Amniotic epithelial cell (primary cell): Measurements from ENCODE around the gene CBX8.

ENCODE experiments used
- DNase-seq: peaks from one replicate; pipeline ENCODE4 v3.0.0-alpha.2; 2010; ENCODE audit warnings: low read depth

CBX8 gene

DNA sequence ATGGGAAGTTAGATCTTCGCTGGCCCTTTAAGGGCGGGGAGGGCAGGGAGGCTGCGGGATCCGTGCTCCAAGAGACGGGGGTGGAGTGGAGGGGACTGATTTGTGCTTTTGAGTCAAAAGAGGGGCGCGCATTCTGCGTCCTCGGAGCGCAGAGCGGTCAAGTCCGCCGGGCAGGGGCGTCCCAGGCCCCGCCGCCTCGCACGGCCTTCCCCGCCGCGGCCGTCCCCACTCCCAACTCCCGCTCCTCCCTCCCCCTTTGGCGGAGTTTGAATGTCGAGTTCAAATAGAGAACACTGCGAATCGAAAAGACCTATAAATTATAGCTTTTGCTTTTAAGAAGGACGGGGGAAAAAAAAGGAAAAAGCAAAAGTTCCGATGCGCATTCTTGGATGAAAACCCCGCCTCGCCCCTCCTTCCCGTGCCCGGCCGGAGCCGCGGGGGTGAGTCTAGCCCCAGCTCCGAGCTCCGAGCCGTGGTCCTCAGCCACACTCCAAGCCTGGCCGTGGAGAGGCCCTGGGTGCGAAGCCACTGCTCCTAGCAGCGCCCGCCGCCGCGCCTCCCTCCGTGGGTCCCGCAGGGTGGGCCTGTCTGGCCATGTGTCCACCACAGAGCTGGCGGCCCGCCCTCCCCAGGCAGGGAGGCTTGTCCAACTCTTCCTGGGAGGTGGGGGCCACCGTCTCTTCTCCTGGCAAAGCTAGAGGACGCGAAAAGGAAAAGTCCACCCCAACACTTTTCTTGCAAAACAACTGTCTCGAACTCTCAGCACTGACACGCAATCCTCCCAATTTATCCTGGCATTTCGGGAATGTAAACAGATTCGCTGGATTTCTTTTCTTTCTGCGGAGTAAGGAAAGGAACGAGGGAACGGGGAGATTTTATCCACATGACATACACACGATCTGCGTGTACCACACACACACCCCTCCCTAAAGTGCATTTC, 3.6 kb downstream of the CBX8 start:
- DNase-seq: peak; percentile 90

DNA sequence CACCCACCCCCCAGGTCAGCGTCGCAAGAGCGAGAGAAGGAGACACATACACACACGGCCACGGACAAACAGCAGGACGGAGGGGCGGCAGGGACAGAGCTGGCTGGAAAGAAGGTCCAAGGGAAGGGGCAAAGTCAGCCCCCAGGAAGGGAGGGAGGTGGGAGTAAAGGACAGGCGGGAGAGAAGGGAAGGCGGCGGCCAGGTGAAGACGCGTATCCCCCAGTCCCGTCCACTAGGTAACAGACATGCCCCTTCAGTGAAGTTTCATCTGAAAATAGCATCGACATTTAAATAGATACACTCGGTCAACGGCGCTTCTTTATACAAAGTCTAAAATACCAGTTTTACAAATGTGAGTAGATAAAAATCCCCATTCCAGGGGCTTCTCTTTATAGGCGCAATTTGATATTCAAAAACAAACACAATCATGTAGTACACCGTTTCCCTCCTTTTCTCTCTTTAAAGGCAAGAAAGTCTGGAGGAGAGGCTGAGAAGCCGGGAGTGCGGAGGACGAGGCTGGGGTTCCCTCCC, 4.5 kb downstream of the CBX8 start:
- DNase-seq: no peak

DNA sequence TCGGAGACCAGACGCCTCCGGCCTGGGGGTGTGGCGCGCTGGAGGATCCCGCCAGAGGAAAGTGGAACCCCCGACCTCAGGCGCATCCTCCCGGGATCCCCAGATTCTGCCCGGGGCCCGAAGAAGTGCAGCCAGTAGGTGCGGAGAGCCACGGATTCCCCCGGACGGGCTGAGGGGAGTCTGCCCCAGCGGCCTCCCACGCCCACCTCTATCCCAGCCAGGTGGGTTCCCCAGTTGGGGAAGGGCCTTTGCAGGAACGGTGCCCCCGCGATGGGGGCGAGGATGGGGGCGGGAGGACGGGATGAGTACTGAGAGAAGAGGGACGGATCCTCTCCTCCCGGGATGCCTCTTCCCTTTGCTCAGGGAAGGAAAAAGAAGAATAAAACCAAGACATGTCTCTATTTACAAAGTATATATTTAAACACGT, 5.1 kb downstream of the CBX8 start:
- DNase-seq: no peak

DNA sequence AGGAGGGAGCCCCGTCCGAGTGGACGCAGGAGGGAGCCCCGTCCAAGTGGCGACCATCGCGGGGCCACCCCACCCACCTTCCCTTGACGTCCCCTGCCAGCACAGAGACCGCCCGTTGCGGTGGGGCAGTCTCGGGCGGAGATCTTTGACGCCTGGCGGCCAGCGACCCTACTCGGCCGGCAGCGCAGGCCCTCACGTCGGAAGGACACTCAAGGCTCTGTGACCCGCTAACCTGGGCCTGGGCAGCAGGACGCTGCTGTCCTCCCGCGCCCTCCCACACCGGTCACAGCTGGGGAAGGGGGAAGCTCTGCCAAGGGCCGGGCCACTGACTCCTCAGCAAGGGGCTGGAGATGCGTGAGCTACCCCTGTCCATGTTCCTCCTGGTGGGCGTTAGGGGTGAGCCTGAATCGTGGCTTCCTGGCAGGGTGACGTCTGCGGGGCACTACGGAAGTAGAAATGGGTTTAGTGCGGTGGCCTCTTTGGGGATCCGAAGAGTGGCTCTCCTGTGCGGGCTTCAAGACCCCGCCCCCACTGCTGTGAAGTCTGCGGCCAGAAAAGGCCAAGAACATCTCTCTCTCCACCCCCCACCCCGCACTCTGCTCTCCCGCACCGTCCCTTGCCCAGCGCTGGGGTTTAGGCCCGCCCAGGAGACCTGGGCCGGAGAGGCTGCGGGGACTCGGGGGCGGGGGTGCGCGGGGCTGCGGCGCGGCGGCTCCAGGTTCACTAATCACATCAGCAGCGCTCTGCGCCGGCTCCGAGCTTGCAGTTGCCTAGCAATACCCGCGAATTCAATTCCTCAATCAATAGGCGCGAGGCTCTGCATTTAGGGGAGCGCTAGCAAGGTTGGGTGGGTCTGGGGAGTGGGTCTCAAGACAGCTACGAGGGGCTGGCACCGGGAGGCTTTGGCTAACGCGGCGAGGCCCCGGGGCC, 5.8 kb downstream of the CBX8 start:
- no peak for DNase-seq

DNA sequence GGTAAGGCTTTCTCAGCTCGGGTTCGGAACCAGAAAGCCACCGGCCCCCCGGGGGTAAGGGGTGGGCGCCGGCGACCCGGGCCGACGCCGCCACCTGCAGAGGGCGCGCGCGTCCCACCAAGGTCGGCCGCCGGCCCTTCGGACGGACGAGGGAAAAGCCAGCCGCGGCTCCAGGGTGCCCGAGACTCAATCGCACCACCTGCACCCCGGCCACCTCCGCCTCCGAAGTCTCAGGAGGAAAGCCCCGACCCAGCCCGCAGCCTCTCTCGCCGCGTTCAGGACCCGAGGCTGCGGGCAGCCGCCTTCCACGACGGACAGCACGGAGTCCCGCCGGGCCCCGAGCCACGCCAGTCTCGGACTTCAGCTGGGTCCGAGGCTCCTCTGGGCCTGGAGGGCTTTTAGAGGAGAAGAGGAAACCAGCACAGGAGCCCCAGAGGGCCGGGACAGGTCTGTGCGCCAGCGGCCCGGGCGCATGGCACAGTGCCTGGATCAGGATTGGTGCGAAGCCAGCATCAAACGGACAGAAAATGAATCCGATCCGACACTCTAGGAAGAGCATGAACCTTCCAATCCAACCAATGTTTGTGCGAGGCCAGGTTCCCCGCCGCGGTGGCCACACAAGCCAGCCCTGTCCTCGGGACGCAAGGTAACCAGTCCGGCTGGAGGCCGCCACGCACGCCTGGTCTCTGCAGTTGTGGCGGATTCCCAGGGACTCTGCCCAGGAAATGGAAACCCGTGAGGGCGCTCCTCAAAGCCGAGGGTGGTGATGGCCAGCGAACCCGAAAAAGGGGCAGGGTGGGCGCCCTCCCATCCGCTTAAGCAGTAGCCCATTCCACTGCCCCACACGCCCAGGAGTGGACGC, 6.7 kb downstream of the CBX8 start:
- no peak for DNase-seq

DNA sequence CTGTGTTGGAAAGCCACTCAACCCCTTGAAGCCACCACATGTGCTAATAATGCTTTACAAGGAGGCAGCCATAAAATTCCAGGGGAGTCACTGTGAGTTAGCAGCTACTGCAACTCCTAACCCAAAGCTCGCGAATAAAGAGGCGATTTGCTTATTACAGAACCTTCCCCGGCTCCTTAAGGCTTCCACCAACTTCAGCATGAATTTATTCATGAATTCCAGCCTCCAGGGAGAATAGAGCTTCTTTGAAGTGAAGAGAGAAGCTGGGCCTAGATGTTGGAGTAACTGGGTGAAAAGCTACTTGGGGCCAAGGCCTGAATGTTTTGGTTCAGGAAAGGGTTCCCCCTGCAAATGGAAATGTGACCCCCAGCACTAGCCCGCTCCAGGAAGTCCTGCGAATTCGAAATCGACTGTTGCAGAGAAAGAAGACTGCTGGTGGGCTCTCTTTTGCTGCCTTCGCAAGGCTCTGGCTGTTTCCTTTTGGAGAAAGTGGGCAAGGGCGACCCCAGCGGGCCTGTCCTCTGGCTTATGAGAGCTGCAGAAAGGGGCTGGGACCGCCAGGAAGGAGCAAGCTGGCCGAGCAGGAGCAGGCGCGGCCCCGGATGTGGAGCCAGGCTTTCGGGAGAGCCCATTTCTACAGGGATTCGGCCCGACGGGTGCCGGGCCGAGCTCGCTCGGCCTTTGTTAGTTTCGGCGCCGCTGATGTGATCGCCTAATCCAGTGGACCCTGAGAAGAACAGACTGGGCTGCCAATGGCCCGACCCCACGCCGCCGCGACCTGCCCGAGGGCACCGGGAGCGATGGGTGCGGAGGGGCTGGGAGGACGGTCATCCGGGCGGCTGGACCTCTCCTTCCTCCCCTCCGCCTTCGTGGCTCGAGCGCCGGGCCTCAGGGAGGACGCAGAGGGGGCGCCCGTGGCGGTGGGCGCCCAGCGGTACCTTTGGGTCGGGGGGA, 7.6 kb downstream of the CBX8 start:
- no peak for DNase-seq

DNA sequence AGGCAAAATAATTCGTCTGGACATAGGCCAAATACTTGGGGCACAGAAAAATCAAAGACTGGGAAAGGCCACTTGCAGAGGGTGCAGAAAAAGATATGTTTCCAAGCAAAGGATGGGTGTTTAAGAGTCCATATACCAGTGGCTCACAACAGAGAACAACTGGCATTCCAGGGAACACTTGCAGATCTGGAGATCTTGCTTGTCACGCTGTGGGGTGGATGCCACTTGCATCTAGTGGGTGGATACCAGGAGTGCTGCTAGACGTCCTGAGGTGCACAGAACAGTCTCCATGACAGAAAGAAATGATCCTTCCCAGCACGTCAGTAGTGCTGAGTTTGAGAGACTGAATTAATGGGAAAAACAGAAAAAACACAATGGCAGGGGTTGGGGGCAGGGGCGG, 8.4 kb downstream of the CBX8 start:
- DNase-seq: no peak

DNA sequence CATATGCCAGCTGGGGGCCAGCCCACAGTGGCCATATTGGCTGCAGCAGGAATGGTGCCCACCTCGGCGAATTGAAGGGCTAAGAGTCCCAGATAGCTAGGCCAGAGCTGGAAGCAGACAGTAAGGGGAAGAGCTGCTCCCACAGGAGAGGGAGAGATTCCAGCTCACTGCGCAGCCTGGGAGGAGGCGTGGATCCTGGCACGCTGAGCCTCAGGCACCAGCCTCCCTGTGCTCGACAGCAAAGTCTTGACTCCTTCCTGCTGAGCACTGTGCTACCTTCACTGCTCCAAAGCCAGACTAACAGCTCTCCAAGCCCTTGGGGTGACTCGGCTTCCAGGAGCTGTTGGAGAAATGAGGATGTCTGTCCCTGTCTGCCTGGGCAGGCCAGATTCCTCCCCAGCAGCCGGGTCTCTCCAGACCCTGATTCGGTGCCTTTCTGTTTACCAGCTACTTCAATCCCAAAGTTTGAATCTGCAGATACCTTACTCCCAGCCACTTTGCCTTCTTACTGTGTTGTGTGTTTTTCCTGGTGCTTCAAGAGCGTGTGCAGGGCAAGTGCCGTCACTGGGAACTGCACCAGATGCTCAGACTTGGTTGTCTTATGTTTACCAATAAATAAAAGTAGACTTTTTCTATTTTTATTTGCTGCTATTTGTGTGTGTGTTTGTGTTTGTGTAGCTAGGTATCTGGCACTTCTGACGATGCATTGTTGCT, 9.8 kb downstream of the CBX8 start:
- no peak for DNase-seq

DNA sequence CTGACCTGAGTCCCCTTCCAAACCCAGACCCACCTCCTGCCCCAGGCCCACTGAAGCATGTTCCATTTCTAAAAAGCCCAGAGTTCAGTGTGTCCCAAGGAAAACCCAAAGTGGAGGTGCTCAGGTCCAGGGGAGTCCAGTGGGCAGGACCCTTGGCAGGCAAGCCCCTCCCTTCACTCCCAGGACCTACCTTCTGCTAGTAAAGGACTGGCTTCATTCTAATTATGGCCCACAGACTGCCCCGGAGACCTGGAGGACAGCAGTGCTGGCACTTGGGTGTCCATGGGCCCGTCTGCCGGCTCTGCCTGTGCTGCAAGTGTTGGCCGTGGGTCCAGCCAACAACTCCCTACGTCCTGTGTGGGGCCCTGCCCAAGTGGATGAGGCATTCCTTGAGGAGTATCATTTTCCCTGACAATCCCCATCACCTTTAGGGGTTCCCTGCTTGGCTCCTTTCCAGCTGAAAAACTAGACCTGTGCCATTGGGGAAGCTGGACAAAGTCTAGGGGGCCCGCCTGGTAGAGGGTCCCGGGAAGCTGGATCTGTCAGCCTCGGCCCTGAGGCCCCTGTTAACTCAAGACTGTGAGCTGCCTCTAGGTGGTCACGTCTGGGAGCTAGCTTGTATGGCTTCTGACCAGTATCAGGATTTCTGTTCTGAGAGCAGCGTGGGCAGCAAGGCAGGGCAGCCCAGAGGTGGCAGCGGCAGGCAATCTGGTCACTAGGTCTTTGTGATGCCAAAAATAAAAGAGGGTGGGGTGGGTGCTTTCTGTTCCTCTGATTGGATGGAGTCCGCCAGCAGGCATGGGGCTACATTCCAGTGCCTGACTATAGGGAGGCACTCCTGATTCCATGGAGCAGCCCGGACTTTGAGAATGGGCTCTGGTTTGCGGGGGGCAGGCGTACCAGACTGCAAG, 10.7 kb downstream of the CBX8 start:
- no peak for DNase-seq

DNA sequence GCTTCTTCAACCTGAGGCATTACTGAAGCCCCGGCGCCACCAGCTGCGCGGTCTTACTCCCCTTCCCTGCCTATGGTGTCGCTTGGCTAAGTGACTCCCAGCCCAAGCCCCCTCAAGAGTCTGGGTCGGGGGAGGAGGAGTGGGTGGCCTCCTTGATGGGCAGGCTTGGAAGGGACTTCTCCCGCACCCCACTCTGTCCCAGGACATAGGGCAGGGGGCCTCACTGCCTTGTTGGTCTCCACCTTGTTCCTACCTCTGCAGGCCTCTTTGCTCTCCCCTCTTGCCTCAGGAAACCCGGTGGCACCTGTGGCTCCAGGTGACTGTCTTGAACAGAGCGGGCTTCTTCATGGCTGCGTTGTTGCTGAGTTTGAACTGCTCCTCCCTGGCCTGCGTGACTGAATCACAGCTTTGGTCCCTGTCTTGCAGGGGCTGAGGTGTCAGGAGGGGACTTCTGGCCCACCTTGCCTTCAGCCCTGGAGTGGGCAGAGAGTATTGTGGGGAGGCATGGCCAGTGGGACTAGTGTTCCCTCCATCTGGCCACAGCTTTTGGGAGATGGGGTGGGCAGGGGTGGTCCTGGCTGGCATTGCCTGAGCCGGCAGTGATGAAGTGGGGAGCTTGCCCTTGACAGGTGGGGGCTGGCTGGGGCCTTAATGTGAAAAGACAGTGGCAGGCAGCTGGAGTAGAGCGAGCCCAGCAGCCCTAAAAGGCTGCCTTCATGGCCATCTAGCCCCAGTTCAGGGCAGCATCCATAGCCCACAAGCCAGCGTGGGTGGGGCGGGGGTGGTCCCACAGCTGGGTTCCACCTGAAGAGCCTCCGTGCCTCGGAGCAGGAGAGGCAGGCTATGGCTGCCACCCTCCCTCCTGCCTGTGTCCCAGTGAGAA, 11.6 kb downstream of the CBX8 start:
- DNase-seq: no peak

DNA sequence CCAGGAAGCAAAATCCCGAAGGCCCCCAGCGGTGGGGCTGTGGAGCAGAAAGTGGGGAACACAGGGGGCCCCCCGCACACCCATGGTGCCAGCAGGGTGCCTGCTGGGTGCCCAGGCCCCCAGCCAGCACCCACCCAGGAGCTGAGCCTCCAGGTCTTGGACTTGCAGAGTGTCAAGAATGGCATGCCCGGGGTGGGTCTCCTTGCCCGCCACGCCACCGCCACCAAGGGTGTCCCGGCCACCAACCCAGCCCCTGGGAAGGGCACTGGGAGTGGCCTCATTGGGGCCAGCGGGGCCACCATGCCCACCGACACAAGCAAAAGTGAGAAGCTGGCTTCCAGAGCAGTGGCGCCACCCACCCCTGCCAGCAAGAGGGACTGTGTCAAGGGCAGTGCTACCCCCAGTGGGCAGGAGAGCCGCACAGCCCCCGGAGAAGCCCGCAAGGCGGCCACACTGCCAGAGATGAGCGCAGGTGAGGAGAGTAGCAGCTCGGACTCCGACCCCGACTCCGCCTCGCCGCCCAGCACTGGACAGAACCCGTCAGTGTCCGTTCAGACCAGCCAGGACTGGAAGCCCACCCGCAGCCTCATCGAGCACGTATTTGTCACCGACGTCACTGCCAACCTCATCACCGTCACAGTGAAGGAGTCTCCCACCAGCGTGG, 12.4 kb downstream of the CBX8 start:
- no peak for DNase-seq

DNA sequence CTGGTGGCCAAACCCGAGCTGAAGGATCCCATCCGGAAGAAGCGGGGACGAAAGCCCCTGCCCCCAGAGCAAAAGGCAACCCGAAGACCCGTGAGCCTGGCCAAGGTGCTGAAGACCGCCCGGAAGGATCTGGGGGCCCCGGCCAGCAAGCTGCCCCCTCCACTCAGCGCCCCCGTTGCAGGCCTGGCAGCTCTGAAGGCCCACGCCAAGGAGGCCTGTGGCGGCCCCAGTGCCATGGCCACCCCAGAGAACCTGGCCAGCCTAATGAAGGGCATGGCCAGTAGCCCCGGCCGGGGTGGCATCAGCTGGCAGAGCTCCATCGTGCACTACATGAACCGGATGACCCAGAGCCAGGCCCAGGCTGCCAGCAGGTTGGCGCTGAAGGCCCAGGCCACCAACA, 13.0 kb downstream of the CBX8 start:
- DNase-seq: no peak

DNA sequence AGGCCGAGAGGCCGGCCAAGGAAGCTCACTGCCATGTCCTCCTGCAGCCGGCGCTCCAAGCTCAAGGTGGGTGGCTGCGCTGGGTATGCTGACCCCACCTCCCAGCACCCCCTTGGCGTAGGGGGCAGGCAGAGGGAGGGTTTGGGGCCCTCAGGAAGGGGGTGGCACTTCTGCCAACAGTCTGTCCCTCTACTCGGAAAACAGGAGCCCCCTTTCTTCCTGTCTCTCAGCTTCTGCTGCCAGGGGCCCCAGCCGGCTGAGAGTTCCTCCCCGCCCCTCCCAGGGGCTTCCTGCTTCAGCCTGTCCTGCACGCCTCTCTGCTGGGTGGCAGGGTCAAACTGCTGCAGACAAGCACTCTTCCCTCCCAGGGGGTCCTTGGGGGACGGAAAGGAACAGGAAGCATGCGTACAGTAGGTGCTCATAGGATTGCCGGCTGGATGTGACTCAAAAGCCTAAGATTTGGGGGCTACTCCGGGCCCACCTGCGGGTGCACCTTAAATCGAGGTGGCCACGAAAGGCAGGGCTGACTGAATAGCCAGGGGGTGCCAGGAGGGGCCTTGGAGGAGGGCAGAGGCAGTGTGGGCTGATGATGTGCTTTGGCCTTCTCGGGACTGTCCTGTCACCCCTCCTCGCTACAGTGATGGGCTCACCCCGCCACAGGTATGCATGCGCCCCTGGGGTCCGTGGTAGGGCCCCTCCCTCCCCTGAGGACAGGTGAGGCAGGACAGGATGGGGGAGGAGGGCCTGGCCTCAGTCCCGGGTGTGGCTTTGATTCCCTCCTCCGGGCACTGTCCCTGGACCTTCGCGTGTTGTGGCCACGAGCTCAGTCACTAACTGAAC, 14.9 kb downstream of the CBX8 start:
- DNase-seq: no peak

DNA sequence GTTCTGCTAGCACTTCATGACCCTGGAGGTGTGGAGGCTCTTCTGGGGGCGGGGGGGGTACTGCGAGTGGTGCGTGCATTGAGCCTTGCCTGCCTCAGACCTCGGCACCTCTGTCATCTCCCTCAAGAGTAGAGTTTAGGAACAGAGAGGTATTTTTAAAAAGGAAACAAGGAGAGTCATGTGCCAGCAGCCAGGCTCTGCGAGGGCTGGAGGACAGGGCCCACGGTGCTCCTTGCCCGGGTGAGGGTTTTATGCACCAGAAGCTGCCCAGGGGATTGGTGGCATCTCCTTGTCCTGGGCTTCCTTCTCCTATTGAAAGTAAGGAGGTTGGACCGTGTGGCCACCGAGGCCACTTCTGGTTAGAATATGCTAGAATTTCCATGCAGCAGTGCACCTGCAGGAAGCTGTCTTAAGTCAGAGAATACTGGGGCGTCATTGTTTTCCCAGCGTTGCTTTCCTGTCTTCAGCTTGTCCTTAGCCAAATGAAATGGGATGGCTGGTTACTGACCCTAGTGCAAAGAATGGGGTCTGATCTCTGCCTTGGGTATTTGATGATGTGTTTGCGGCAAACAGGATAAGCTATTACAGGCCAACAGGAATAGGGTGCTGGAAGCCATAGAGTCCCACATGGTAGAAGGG, 15.7 kb downstream of the CBX8 start:
- no peak for DNase-seq

DNA sequence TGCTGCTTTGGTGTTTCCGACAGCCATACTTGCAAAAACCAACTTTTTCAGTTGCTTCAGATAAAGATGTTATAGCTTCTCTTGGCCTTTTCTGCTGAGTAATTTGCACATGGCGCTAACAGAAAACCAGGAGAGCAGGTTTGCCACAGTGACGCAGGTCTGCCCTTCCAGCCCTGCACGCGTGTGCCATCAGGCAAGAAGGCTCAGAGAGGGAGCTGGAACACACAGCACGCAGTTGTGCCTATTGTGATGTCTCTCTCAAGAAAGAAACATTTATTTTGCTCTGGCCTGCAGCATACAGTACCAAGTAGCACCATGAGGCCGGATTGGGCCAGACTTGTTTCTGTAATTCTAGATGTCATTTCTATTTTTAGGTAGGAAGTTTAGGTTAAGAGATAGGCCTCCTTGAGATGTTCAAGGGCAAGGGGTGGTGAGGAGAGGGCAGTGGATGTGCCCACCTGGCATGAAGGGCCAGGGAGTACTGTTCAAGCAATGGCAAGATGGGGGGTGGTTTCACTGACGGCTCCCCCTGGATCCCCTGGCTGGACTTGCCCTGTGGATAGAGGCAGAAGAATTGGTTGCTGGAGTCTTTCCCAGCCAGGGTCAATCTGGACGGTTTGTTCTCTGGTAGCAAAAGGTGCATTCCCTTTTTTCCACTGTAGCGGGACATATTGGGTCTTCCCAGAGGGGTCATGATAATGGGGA, 17.1 kb downstream of the CBX8 start:
- DNase-seq: no peak
